ENCODE measurements around the gene P2RY2.

Gene P2RY2

DNA sequence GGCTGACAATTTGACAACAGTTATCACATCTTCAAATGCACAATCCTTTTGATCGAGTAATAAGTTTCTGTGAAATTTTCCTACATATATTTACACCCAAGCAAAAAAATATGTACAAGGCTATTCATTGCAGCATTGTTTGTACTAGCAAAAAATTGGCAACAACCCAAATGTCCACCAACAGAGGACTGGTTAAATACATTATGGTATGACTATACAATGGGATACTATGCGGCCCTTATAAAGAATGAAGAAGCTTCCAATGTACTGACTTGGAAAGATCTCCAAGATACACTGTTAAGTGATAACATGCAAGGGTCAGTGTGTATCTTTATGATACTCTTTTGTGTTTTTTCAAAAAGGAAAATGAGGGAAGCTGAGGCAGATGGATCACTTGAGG, 8.2 kb upstream of the P2RY2 start:
- DNase-seq: no peak

DNA sequence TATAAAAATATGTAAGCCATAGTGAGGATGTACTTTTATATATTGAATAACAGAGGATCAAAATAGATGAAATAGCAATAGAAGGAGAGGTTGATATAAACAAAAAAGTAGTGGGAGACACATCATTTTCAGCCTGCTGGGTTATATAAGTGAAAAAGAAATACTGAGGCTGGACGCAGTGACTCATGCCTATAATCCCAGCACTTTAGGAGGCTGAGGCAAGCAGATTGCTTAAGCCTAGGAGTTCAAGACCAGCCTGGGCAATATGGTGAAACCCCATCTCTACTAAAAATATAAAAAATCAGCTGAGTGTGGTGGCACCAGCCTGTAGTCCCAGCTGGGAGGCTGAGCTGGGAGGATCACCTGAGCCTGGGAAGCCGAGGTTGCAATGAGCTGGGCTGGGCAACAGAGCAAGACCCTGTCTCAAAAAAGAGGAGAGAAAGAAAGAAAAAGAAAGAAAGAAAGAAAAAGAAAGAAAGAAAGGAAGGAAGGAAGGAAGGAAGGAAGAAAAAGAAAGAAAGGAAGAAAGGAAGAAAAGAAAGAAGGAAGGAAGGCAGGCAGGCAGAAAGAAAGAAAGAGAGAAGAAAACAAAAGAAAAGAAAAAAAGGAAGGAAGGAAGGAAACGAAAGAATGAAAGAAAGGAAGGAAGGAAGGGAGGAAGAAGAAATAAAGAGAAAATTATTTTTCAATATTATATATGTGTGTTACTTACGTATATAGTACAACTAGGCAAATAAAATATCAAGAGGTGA, 7.0 kb upstream of the P2RY2 start:
- DNase-seq: no peak

DNA sequence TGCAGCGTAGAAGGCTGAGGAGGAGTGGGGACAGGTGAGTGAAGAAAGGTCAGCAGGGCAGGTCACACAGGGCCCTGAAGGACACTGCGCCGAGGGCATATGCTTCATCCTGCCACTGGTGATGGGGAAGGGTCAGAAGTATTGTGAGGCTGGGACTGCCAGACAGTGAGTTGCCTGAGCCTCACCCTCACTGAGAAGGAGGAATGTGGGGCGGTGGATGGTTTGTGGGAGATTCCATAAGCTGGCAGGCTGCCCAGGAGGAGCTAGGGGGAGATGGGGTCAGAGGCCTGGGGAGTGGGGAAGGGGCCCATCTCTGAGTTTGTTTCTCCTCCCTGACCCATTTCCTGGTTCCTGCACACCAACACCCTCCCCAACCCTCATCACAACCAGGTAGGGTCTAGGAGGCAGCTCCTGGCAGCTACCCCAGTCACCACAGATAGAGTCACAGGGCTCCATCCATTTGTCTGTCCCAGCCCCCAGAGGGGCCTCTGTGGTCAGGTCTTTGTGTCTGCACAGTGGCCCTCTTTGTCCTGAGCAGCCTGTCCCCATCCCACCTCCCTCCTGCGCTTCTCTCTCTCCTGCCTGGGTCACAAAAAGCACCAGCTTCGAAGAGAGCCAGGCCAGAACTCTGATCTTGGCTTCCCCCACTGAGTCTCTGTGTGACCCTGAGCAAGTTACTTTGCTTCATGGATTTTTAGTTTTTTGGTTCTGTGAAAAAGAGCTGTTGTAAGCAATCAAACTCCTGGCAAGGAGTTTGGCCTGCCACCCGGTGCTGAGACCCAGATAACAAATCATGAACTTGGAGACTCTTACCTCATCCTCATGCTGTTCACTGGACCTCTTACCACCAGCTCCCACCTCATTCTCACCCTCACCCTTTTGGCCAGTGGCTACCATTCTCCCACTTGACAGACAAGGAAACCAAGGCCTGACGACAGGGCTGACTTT, 4.6 kb upstream of the P2RY2 start:
- DNase-seq: peak; percentile 61

DNA sequence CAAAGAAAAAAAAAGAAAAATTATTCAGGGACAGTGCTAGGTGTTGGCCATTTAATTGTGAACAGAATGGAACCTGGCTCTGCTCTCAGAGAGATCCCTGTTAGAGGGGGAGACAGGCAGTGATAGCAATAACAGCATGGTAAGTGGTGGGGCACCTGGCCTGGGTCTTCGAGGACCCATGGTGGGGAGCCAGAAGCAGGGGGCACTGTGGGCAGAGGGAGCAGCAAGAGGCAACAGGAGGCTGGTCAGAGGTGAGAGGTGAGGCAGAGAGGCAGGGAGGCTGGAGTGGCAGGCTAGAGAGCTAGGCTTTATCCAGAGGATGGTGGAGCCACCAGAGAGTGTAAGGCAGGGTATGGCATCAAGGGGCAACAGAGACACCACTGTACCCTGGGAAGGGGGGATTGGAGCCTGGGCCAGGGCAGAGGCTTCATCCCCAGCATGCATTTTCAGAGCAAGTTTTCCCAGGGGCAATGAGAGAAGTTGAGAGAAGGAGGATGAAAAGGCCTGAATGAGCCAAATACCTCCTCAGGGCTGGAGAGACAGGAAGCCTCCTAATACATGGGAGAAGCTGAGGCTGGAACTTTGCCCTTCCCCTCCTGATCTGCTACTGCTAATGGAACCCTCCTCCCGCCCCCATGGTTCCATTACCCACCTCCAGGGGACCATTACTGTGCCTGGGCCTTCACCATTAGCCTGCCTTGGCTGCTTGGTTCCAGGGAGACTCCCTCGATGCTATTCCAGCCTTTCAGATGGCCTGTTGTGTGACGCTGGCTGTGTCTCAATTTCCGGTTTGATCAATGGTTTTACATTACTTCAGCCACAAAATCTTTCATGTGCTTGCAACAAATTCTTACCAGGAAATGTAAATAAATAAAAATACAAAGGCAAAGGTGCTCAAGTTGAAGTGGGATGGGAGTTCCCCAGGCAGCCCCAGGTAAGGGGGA, 2.6 kb upstream of the P2RY2 start:
- no peak for DNase-seq

DNA sequence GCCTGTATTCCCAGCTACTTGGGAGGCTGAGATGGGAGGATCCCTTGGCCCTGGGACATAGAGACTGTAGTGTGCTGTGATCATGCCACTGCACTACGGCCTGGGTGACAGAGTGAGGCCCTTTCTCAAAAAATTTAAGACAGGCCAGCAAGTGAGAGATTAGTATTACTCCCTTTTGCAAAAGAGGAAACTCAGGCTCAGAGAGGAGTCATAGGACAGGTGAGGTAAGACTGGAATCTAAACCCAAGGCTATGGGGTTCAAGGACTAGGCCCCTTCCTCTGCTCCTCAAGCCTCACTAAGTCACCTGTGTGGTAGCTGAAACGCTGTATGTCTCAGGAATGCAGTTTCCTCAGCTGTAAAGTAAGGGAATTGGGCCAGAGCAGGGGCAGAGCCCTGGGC, 1.6 kb upstream of the P2RY2 start:
- DNase-seq: no peak

DNA sequence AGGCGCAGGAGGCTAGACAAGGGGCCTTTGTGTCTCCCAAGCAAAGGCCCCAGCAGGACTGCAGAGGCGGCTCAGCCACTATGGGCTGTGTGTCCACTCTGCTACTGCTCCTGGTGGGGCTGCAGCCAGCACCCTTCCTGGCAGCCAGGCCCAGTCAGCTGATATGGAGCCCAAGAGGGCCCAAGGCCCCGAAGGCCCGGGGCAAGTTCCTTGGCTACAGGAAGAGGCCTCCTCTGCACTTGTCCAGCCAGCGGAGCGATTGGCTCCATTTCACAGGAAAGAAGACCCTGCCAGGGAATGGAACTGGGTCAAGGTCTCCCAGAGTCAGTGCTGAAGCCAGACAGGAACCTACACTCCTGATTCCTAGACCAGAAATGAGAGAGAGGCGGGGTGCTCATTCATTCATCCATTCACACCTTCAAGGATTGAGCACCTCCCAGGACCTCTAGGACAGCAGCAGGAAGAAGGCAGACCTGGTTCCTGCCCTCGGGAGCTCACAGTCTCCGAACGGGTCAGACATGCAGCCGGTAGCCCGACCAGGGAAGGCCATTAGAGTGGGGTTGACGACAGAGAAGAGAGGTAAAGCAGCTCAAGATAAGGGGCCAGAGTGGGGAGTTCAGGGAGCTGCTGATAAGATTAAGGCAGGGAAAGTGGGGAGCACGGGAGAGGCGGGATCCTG, 811 bp upstream of the P2RY2 start:
- DNase-seq: no peak

DNA sequence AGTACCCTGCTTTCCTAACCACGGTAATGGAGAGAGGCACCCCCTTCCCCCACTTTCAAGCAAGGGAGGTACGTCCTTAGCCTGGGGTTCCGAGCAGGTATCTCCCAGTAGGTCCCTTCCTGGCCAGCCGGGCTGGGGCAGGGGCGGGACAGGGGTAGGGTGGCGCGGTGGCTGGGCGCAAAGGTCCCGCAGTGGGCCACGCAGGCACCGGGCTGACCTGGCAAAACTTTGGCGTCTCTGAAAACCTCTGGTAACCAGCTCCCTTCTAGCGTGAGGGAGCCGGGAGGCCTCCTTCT, 323 bp upstream of the P2RY2 start:
- DNase-seq: no peak

DNA sequence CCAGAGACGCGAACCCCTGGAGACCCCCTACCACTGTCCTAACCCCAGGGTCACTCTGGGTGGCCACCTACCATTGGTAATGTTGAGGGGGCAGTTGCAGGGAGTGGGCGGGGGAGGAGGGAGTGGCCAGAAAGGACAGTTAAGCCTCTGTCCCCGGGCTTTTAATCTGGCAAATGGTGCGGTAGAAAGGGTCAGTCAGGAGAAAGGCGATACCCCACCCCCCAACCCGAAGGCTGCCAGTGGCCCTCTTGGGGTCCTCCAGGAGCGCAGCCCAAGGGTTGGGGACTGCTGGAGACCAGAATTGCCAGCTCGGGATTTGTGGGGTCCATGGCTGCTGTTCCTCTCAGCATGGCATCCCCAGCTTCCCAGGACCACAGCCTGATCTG, 742 bp downstream of the P2RY2 start:
- DNase-seq: no peak

DNA sequence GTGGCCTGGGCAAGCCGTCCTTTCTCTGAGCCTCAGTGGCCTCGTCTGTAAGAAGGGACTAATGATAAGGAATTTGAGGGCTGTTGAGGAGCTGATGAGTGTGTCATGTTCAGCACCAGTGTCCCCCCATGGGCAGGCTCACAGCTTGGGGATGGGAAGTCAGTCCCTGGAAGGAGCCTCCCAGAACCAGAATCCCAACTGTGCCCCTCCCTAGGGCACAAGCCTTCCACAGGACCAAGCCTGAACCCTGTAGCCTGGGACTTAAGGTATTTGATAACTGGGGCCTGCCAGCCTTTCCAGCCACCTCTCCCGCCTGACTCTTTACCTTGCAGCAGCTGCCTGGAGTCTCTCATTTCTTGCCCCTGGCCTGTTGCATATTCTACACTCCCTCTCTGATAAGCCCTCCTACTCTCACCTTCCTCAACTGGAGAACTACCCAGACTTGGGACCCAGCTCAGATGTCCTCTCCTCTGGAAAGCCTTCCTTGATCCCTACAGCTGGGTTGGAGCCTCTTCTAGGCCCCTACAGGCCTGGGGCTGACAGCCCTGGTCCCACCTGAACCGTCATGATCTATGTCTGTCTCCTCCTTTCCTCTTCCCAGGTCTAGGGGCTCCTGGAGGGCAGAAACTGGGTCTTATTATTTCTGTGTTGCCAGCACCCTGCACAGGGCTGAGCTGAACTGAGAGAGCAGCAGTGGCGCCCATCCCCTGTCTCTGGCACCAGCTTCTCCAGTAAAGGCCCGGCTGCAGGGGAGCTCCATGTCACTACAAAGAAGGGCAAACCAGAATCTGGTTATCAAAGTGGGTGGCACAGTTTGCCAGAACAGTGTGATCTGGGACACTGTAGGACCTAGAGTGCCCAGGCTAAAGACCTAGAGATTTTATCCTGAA, 1.6 kb downstream of the P2RY2 start:
- no peak for DNase-seq

DNA sequence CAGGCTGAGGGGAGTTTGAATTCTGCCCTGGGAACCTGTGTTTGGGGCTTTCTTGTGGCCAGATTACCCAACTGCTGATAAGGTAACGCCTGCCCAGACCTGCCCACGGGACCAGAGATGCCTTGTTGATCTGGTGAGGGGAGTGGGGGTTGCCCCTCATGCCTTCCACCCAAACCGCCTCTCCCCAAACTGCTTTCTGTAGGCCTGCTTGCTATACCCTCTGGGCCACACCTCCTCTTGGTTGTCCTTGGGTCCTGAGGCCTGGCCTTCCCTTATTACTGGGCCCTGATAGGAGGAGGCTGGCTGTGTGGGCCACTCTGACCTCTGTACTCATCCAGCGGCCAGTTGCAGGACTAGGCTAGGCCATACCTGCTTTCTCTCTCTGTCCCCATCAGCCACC, 3.4 kb downstream of the P2RY2 start:
- no peak for DNase-seq

DNA sequence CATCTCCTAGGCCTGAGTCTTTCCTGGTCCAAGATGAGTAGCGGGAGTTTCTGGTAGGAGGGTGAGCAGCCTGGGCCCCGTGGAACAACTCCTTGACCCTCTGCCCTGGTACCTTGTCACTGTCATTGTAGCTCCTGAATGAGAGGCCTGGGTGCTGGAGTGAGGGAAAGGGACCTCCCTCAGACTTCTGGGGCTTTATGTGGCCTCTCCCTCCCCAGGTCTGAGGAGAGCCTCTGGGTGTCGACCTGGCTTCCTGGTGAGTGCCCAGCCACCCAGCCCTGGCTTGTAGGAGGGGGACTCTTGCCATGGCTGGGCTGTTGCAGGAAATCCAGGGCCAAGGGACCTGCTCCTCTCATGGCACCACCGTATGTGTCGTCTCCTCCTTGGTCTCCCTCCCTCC, 3.9 kb downstream of the P2RY2 start:
- no peak for DNase-seq

DNA sequence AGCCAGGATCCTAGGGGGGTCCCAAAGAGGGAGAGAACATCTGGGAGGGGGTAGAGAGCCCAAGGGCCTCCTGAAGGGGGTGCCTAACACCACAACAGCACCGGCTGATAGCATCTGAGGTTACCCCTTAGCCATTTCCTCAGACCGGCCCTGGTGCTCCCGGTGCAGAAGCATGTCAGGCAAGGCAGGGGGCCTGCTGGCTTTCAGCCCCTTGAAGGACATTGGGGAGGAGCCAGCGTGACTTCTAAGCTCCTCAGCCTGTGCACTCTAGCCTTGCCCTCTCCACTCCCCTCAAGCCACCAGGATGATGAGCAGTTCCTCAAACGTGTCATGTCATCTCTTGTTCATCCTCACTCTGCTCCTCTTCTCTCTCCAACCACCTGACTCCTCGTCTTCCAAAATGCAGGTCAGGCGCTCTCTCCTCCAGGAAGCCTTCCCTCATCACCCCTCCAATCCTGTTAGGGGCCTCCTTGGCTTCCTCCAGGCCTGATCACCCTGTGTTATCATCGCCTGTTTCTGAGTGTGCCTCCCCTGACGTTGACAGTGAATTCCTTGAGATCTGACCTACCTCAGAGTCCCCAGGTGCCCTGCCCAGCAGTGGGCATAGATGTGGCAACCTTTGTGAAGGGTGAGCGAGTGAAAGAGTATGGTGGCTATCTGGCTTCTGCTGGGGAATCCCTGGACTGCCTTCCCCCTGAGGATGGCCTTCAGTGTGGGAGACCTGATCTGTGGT, 6.1 kb downstream of the P2RY2 start:
- no peak for DNase-seq

DNA sequence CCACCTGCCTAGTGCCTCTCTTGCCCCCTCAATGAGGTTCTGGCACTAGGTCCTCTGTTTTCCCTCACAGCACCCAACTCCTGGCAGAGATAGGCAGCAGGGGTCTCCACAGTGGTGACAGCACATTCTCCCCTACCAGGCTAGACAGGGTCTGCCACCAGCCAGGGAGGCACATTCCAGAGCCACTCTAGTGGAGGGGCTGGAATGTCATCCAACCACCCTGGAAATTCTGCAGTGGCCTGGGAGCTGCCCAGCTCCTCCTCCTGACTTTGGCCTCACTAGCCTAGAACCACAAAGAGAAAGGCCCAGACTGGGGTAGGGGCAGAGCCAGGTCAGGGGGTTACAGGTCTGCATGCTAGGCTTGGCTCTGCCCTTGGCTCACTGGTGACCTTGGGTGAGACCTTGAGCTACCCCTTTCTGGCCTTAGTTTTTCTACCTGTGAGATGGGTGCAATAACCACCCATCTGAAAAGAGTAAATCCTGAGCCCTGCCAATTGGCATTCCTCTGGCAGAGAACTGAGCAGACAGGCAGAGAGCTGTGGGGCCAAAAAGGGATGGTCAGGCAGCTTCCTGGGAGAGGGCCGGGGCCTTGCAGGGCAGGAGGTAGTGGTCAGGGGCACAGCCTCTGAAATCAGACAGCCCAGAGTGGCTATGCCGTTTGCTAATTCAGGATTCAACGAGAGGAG, 7.1 kb downstream of the P2RY2 start:
- DNase-seq: no peak

DNA sequence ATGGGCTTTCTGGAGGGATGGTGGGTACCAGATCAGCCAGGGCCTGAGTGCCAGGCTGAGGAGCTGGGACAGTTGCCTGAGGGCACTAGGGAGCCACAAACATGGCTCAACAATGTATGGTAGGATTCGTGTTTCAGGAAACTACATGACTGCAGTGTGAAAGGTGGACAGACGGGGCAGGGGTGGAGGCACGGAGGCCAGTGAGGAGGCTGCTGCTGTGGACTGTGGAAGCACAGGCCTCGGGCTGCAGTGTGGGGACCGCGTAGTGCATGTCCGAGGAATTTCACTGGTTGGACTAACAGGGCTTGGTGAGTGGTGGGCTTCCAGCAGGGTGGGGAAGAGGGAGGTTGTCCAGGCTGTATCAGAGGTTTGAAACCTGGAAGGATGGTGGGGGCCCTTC, 7.8 kb downstream of the P2RY2 start:
- DNase-seq: no peak

DNA sequence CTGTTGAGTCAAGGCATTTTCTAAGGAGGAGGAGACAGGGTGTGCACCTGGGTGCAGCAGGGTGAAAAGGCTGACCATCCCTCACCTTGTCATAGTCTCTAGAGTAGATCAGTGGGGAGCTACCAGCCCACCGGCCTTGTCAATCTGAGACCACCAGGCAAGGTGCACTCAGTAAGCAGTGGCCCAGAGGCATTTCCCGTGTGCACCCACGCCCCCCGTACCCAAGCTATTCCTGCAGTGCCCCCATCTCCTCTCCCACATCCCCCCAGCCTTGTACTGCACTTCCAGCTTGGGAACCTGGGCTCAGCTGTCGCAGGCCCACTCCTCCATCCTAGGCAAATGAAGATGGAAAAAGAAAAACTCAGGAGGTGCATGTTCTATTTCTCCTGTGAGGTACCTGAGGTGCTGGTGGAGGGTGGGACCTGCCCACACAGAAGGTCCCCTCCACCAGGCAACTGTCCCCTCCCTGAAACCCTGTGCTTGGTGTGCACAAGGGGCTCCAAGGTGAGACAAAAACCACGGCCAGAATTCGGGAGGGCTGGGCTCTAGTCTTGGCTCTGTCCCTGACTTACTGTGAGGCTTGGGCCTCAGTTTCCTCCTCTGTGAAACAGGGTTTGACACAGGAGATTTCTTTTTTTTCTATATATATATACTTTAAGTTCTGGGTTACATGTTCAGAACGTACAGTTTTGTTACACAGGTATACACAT, 8.4 kb downstream of the P2RY2 start:
- no peak for DNase-seq

DNA sequence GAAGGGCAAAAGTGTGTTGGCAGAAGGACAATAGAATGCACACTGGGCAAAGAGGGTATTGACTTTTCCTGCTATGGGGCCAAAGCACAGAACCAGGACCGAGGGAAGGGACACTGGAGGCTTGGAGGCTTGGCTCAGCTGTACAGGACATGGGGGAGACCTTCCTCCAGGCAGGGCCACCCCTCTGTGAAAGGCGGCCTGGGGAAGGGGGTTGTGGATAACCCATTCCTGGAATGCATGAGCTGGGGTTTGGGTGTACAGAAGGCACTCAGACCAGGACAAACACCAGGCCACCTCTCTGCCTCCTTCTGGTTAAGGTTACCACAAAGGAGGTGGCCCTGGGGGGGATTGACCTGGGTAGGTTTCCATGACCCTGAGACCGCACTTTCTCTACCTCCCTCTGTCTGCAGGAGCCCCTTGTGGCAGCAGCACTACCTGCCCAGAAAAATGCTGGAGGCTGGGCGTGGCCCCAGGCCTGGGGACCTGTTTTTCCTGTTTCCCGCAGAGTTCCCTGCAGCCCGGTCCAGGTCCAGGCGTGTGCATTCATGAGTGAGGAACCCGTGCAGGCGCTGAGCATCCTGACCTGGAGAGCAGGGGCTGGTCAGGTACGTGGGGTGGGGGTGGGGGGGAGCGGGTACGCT, 9.6 kb downstream of the P2RY2 start:
- no peak for DNase-seq

DNA sequence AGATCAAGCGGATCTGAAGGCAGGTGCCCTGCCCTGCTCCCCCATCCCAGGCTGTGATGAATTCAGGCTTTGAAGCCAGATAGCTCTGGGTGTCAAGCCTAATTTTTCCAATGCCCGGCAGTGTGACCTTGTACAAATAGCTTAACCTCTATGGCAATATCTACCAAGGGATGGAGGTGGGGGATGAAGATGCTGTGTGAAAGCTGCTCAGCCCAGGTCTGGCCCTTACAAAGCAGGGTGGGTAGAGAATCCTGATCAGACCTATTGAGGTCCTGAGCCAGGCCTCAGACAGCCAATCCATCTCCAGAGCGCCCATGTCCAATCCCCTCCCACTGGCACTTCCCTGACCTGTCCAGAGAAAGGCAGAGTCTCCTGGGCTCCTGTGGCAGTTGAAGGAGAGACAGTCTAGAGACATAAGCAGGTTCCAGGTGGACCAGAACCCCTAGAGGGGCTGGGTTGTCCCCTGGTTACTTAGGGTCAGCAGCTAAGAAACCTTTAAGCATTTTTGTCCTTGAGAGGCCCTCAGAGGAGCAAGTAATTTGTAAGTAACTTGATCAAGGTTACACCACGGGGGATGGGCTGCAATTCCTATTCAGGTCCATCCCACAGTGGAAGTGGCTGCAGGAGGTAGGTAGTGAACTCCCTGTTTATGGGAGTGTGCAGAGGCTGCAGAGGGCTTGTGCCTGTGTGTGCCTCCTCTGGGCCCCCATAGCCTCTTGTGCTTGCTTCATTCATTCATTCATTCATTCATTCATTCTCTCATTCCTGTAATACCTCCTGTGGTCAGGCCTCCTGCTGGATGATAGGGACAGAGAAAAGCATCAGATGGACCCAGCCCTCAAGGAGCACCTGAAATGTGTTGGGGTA, 10.4 kb downstream of the P2RY2 start:
- DNase-seq: no peak

DNA sequence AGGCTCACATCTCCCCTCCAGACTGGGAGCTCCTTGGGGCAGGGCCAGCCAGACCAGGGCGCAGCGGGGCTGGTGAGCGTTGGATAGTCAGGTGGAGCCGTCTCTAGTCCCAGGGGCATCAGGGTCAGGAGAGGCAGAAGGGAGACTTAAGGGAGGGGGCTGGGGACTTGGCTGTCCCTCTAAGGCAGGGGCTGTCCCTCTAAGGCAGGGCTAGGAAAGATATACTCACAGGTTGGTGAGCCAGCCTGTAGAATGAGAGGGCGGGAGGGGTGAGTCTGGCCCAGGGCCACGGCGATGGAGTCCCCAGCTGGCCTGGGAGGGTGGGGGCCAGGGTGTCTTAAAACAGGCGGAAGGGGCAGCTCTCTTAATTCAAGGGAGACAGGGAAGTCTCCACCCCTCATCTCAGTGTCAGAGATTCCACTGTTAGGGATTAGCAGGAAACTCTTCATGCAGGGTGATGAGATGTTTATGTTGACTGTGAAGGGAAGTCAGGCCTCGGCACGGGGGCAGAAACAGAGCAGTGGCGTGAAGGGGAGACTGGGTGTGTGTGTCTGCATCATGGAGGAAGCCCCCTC, 11.3 kb downstream of the P2RY2 start:
- no peak for DNase-seq

All from retina (tissue), 1 donor.